ENCODE data around the gene CCDC134.

DNA sequence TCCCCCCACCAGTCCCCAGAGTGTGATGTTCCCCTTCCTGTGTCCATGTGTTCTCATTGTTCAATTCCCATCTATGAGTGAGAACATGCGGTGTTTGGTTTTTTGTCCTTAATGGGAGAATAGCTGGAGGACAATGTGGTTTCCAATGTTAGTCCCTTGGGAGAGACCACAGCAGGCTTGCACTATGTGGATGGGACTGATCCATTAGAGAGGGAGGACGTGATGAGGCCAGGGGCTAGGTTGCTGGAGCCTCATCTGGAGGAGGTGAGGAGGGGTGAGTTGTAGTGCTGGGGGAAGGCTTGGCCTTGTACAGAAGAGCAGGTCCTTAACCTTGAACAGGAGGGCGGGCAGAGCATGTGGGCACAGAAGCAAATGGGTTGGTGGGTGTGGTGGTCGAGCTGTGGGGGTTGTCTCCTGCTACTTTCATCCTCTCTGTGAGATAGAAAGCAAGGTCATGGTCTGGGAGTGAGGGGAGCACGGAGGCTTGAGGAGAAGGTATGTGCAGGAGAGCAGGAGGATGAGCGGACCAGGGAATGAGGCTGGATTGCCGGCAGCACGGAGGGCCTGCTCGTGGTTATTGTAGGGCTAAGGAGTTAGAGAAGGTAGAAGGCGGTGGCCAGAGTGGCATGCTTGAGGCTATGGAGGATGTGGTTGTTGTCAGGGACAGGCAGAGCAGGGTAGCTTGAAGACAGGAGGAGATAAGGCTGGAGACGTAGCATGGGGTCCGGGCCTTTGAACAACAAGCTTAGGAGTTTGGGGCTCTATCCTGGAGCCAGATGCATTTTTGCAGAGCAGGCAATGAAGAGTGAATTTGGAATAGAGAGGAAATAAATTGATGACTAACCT lies 21.2 kb downstream of the CCDC134 start:
- TF ChIP-seq, protein P1, sequence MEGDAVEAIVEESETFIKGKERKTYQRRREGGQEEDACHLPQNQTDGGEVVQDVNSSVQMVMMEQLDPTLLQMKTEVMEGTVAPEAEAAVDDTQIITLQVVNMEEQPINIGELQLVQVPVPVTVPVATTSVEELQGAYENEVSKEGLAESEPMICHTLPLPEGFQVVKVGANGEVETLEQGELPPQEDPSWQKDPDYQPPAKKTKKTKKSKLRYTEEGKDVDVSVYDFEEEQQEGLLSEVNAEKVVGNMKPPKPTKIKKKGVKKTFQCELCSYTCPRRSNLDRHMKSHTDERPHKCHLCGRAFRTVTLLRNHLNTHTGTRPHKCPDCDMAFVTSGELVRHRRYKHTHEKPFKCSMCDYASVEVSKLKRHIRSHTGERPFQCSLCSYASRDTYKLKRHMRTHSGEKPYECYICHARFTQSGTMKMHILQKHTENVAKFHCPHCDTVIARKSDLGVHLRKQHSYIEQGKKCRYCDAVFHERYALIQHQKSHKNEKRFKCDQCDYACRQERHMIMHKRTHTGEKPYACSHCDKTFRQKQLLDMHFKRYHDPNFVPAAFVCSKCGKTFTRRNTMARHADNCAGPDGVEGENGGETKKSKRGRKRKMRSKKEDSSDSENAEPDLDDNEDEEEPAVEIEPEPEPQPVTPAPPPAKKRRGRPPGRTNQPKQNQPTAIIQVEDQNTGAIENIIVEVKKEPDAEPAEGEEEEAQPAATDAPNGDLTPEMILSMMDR (conservative IDR thresholded peaks at IDR 0.05) = no peak
- TF ChIP-seq ZFX (IDR thresholded peaks at IDR 0.05) = no peak
